IPS-NIHi7 (cell line): ENCODE data around the gene ACOT8.
A peak's percentile ranks its signal among the peaks of the same experiment; 100 is the strongest.
"Not testable (repeated sequence)": the region's sequence is repeated elsewhere in the genome, so short reads cannot be mapped to it uniquely, and the experiment has no call there.

Experiments
- DNase-seq: peaks from one replicate; pipeline ENCODE4 v3.0.0; 2012; ENCODE audit warnings: mixed read lengths; ENCODE audit errors: extremely low spot score

The ACOT8 gene

DNA sequence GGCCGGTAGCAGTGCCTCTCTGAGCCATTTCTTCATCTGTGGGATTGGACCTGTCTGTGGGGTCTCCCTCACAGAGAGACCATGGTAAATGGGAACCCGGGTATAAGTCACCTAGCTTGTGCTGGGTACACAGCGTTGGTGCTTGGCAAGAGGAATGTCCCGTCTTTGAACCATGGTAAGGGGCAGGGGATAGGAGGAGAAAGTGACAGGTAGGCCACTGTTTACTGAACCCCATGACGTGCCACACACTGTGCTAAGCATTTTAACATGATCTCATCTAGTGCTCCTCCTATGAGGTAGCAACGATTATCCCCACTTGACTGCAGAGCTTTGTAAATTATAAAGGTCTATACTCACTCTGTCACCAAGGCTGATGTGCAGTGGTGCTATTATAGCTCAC lies 29.5 kb downstream of the ACOT8 start:
- DNase-seq: no peak

DNA sequence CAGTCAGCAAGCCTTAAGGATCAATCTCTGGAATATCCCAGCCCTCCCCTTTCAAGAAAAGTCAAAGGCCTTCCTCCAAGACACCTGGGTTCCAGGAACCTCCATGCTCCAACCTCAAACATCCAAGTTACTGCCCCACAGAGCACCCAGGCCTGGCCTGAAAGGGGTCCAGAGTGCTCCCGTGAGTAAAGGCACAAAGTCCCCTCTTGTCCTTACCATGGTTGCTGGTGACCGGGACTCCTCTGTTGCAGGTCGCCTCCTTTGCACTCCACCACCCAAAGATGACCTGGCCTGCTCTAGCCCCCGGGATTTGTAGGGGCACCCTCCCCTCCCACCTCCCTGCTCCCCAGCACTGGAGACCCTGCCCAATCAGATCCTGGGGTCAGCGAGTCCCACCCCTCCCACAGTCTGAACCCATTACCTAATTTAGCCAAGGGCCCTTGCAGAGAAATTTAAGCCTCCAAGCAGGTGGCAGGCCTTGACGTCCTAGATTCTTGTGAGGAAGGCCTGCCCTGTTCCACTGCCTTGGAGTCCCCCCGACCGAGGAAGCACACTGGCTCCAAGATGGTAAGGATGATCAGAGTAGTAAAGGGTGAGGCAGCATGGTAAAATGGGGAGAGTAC lies 30.1 kb downstream of the ACOT8 start, which contains the start of gene TNNC2:
TNNC2 (minus strand) TSS at position 283 of the 623 bp plus-strand sequence; CDS start at position 219, 64 bp downstream.
- DNase-seq: no peak

DNA sequence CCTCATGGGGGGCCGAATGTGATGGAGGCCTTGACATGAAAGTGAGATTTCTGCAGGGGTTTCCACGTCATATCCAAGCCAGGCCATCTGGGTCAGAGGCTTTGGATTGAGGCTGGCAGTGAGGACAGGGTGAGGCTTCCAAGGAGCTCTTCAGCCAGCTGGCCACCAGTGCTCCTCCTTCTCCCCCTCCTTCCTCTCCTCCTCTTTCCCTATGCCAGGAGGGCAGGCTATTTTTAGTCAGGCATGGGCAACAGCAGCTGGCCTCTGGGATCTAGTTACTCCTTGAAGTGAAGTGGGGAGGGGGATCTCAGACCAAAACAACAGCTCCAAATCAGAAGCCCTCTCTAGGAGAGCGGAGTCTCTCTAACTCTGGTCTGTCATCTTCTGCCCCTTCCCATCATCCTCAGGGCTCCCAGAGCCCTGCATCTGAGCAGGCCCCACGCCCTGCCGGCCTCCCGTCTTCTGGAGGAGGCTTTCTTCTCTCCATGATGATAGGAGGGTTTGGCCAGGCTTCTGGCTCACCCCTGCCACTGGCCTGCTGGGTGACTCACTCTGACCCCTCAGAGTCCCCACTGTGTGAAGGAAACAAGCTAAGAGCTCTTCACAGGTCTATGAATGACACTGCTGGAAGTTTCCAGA lies 30.7 kb downstream of the ACOT8 start:
- no peak for DNase-seq

GRCh38 chr20:45823949-45824835 lies 33.0 kb downstream of the ACOT8 start:
- peak; percentile 75 for DNase-seq

DNA sequence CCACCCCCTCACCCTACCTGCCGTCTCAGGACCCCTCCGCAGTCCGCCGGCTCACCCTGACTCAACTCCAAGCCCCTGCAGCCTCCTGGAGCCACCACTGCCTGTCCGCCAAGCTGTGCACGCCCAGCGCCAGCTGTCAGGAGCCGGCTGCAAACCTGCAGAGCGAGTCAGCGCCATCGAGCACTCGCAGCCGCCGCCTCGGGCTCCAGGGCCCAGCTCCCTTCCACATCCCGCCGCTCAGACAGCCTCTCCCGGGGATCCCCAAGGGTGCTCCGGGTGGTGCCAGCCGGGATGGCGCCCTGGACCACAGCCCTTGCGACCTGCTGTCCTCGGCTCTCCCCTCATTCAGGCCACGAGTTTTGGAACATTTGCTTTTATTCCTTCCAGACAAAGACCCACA lies 34.3 kb downstream of the ACOT8 start:
- DNase-seq: no peak

DNA sequence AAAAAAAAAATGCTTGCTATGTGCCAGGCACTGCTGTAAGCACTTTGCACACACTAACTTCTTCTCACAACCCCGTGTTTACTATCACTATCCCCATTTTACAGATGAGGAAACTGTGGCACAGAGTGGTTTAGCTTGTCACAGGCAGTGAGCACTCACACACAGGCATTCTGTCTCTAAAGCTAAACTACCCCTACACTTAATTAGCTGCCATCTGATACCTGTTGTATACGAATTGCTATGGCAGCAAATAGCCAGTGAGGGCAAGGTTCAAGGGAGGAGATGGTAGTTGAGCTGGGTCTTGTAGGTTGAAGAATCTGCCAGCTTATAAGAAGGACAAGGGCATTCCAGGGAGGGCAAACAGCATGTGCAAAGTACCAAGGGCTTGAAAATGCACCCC lies 35.2 kb downstream of the ACOT8 start:
- DNase-seq: no peak

DNA sequence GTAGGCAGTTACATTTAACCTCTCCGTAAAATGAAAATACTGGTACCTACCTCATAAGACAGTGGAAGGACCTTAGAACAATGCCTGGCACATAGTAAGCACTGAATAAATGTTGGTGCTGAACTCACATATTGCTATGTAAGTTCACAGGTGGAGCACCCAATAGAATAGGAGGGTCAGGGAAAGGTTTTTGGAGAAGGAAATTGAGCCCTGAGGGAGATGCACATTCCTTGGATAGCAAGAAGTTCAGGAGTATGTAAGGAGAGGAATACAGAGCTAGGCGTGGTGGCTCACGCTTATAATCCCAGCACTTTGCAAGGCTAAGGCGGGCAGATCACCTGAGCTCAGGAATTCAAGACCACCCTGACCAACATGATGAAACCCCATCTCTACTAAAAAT lies 37.7 kb downstream of the ACOT8 start:
- DNase-seq: no peak

GRCh38 chr20:45818239-45818638 lies 39.0 kb downstream of the ACOT8 start:
- DNase-seq: no peak

DNA sequence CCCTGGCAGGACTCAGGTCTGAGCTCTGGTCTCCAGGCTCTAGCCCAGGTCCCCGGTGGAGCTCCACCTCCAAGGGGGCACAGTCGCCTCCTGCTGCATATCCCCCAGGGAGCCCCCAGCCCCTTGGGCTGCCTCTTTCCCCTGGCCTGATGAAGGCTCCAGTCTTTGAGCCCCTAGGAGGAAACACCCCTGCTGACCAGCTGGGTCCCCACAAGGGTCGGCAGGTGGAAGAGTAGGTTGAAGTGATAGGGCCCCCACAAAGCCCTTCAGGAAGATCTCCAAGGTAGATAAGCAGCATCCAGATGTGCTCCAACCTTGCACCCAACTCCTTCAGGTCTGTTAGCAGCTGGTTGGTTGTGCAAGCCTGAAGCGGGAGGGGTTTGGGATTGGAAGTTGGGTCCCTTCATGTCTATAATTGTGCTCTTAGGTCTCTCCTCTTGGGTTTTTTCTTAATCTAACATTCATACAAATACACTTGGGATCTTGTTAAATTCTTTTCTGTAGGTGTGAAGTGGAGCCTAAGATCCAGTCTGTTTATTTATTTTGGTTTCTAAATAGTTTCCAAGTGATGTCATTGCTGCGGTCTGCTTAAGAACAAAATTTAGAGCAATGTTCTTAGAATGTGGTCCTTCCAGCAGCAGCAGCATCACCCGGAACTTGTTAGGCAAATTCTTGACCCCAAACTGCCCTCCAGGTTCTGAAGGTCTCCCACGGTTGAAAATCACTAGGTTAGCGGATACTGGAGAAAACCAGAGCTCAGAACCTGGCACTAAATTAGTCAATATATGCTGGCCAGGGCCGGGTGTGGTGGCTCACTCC lies 39.6 kb downstream of the ACOT8 start:
- no peak for DNase-seq

DNA sequence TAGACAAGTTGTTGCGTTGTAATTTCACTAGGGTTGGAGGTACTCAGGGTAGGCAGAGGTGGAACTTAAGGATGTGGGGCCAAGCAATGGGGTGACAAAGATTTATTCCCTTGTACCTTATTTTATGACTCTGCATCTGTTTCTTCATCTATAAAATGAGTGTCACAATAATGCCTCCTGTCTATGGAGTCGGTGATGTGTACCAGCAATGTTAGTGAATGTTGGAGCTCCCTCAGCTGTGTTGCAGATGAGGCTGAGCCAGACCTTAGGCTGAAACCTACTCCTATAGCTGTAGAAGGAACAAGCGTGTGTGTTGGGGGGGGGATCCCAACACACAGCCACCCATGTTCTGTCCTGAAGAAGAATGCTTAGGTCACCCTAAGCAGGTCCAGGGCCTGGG lies 40.2 kb downstream of the ACOT8 start:
- DNase-seq: no peak

- no peak for DNase-seq
Observed at GRCh38 chr20:45814314-45814713, 42.9 kb downstream of the ACOT8 start.

DNA sequence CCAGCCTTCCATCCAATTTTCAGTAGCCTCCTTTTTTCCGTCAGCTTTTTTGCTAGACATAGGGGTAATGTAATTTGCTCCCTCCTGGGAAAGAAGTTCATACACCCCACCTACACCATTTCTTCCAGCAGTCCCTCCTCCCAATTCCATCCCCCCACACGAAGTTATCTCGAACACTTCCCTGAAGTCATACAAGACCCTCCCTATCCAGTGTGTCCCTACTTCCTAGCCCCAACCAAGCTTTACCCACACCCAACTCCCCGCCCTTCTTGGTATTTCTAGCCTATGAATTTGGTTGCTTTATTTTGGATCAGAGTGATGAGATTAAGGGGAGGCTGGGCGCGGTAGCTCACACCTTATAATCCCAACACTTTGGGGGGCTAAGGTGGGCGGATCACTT lies 43.7 kb downstream of the ACOT8 start:
- DNase-seq: no peak

DNA sequence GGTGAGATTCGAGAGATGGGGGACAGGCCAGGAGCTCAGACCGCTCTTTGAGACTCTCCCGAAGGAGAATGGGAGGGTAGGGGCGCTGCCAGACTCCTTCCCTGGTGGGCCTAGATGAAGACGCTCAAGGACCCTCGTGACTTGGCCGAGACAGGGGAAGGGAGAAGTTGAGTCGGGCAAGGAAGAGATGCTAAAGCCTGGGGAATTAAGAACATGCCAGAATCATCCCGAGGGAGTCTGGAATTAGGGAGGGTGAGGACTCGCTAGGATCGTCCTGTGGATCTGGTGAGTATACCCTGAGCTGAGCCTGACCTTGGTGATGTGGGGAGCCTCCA lies 44.2 kb downstream of the ACOT8 start:
- no peak for DNase-seq

GRCh38 chr20:45812157-45813005 lies 44.8 kb downstream of the ACOT8 start, which contains the start of gene UBE2C:
TSS of gene UBE2C (plus strand) at chr20:45812644. CDS start at chr20:45812696, 52 bp downstream.
- DNase-seq: peak; percentile 100

GRCh38 chr20:45810191-45810970 lies 46.8 kb downstream of the ACOT8 start:
- no peak for DNase-seq

GRCh38 chr20:45801851-45802250 lies 55.3 kb downstream of the ACOT8 start:
- no peak for DNase-seq

- peak; percentile 87 for DNase-seq
Observed at GRCh38 chr20:45798935-45799642, 58.1 kb downstream of the ACOT8 start.

GRCh38 chr20:45797955-45798354 lies 59.2 kb downstream of the ACOT8 start:
- not testable (repeated sequence) for DNase-seq

GRCh38 chr20:45797510-45797909 lies 59.7 kb downstream of the ACOT8 start:
- not testable (repeated sequence) for DNase-seq
